Measurements from ENCODE around the gene DEAF1. TPM values are rescaled to one million over a fixed set of nuclear protein-coding genes. Genes with fewer than 3 reads are reported as not detected.

Gene DEAF1
- polyA plus RNA-seq, 1 donor (not counting 4 experiments of a cell fraction or from before 2014, with no cell fraction given) = 8.1 TPM

GRCh38 chr11:620935-621814 is 73.8 kb downstream of the DEAF1 start:
- Histone ChIP-seq H3K4me3 (ENCODE audit: control insufficient read depth in 2 of 3, extremely low read depth in 1 of 3, insufficient read depth in 2 of 3, low read depth in 1 of 3, low read length in 3 of 3) (no peak overlapping the region), H3K27me3 (ENCODE audit: control insufficient read depth, extremely low read depth, insufficient read depth, low read length) (no peaks in the 10 kb centered on the region), H3K27ac (ENCODE audit: control insufficient read depth, insufficient read depth, low read length) (no peak overlapping the region), H4K20me1 (ENCODE audit: control insufficient read depth, extremely low read depth, insufficient read depth, low read length) (no peaks in the 10 kb centered on the region), H3K4me2 (ENCODE audit: control insufficient read depth, extremely low read depth, insufficient read depth, low read depth, low read length) (no peak overlapping the region), H3K36me3 (ENCODE audit: control insufficient read depth in 2 of 2, extremely low read depth in 1 of 2, insufficient read depth in 2 of 2, low read length in 2 of 2) (no peaks in the 10 kb centered on the region), H3K4me1 (ENCODE audit: control insufficient read depth, extremely low read depth, insufficient read depth, low read length) (no peaks in the 10 kb centered on the region), H3K9me1 (ENCODE audit: control insufficient read depth, extremely low read depth, insufficient read depth, low read length) (no peaks in the 10 kb centered on the region), H3K9ac (ENCODE audit: control insufficient read depth, extremely low read depth, insufficient read depth, low read length) (no peak overlapping the region), H3K9me3 (ENCODE audit: control insufficient read depth, low read depth, low read length) (no peaks in the 10 kb centered on the region), H3K79me2 (ENCODE audit: control insufficient read depth, insufficient read depth, low read length) (no peaks in the 10 kb centered on the region), H2AFZ (ENCODE audit: control insufficient read depth, low read length) (no peak overlapping the region)
- dilution Hi-C loops (cut with MboI; ENCODE audit: extremely low pct_ligation_motif_present, low sequenced_read_pairs) = no loop called here
- no peak for FAIRE-seq
- TF ChIP-seq EZH2 (IDR thresholded peaks at IDR 0.05; ENCODE audit: low read length) = no peak
- TF ChIP-seq, protein P1, sequence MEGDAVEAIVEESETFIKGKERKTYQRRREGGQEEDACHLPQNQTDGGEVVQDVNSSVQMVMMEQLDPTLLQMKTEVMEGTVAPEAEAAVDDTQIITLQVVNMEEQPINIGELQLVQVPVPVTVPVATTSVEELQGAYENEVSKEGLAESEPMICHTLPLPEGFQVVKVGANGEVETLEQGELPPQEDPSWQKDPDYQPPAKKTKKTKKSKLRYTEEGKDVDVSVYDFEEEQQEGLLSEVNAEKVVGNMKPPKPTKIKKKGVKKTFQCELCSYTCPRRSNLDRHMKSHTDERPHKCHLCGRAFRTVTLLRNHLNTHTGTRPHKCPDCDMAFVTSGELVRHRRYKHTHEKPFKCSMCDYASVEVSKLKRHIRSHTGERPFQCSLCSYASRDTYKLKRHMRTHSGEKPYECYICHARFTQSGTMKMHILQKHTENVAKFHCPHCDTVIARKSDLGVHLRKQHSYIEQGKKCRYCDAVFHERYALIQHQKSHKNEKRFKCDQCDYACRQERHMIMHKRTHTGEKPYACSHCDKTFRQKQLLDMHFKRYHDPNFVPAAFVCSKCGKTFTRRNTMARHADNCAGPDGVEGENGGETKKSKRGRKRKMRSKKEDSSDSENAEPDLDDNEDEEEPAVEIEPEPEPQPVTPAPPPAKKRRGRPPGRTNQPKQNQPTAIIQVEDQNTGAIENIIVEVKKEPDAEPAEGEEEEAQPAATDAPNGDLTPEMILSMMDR (optimal IDR thresholded peaks at IDR 0.05 in 1 of 3, IDR thresholded peaks at IDR 0.05 in 1 of 3, conservative IDR thresholded peaks at IDR 0.05 in 1 of 3; ENCODE audit: extremely low read depth in 1 of 3, insufficient read depth in 2 of 3, low read length in 3 of 3) = no peak
- DNase-seq (ENCODE audit: low read depth, low spot score) = no peak

DNA sequence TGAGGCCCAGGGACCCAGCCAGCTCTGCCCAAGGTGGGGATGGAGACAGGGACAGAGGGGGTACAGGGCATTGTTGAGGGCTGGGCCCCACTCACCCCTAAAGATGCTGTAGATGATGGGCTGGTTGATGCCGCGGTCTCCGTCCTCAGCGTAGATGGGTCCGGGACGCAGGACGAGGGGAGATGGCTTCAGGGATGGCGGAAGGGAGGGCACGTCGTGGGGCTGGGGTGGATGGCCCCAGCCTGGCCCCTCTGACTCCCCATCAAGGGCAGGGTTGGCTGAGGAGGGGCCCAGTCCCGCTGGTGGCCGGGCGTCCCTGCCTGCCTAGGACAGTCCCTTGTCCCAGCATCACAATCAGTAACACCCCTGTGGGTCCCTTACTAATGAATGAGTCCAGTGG is 74.8 kb downstream of the DEAF1 start:
- Histone ChIP-seq H2AFZ (ENCODE audit: control insufficient read depth, low read length) (no peak overlapping the region), H3K9me3 (ENCODE audit: control insufficient read depth, low read depth, low read length) (no peaks in the 10 kb centered on the region), H3K4me2 (ENCODE audit: control insufficient read depth, extremely low read depth, insufficient read depth, low read depth, low read length) (no peak overlapping the region), H3K9me1 (ENCODE audit: control insufficient read depth, extremely low read depth, insufficient read depth, low read length) (no peaks in the 10 kb centered on the region), H4K20me1 (ENCODE audit: control insufficient read depth, extremely low read depth, insufficient read depth, low read length) (no peaks in the 10 kb centered on the region), H3K36me3 (ENCODE audit: control insufficient read depth in 2 of 2, extremely low read depth in 1 of 2, insufficient read depth in 2 of 2, low read length in 2 of 2) (no peaks in the 10 kb centered on the region), H3K27me3 (ENCODE audit: control insufficient read depth, extremely low read depth, insufficient read depth, low read length) (no peaks in the 10 kb centered on the region), H3K27ac (ENCODE audit: control insufficient read depth, insufficient read depth, low read length) (no peak overlapping the region), H3K9ac (ENCODE audit: control insufficient read depth, extremely low read depth, insufficient read depth, low read length) (no peak overlapping the region), H3K4me1 (ENCODE audit: control insufficient read depth, extremely low read depth, insufficient read depth, low read length) (no peaks in the 10 kb centered on the region), H3K79me2 (ENCODE audit: control insufficient read depth, insufficient read depth, low read length) (peaks cover 2% of the 10 kb centered on the region), H3K4me3 (ENCODE audit: control insufficient read depth in 2 of 3, extremely low read depth in 1 of 3, insufficient read depth in 2 of 3, low read depth in 1 of 3, low read length in 3 of 3) (no peak overlapping the region)
- dilution Hi-C loops (cut with MboI; ENCODE audit: extremely low pct_ligation_motif_present, low sequenced_read_pairs) = no loop called here
- FAIRE-seq (no peak), DNase-seq (ENCODE audit: low read depth, low spot score) (no peak)
- no peak for TF ChIP-seq EZH2 (IDR thresholded peaks at IDR 0.05; ENCODE audit: low read length)
- TF ChIP-seq, protein P1 (optimal IDR thresholded peaks at IDR 0.05 in 1 of 3, IDR thresholded peaks at IDR 0.05 in 1 of 3, conservative IDR thresholded peaks at IDR 0.05 in 1 of 3; ENCODE audit: extremely low read depth in 1 of 3, insufficient read depth in 2 of 3, low read length in 3 of 3) = no peak

All from keratinocyte (primary cell).